ENCODE results near the gene TRPM8. TPM values are rescaled to one million over a fixed set of nuclear protein-coding genes. Genes with fewer than 3 reads are reported as not detected.

The TRPM8 gene
- total RNA-seq, 4 donors from 2014 or later, result 1.7 TPM; not detected in 3

- TF ChIP-seq CTCF (IDR thresholded peaks at IDR 0.05; ENCODE audit: low read depth), result no peak
Observed at GRCh38 chr2:233905945-233906344, 11.2 kb upstream of the TRPM8 start.

- TF ChIP-seq CTCF (IDR thresholded peaks at IDR 0.05; ENCODE audit: low read depth), result no peak
Observed at GRCh38 chr2:233907627-233908026, 9.5 kb upstream of the TRPM8 start.

- TF ChIP-seq CTCF (IDR thresholded peaks at IDR 0.05; ENCODE audit: low read depth), result no peak
Observed at GRCh38 chr2:233912691-233913423, 4.3 kb upstream of the TRPM8 start.

GRCh38 chr2:233915128-233915527 is 2.0 kb upstream of the TRPM8 start:
- TF ChIP-seq CTCF (IDR thresholded peaks at IDR 0.05; ENCODE audit: low read depth), result no peak

- no peak for TF ChIP-seq CTCF (IDR thresholded peaks at IDR 0.05; ENCODE audit: low read depth)
Observed at GRCh38 chr2:233919319-233919718, 2.1 kb downstream of the TRPM8 start.

- TF ChIP-seq CTCF (IDR thresholded peaks at IDR 0.05; ENCODE audit: low read depth), result no peak
Observed at GRCh38 chr2:233919938-233920337, 2.8 kb downstream of the TRPM8 start.

GRCh38 chr2:233922471-233922870 is 5.3 kb downstream of the TRPM8 start:
- TF ChIP-seq CTCF (IDR thresholded peaks at IDR 0.05; ENCODE audit: low read depth), result no peak
